GM18867 (cell line): ENCODE data around the gene ARHGAP8.

Experiments
- ATAC-seq: cut with Tn5 transposase; IDR thresholded peaks from one replicate; pipeline ENCODE4 v1.9.1; 2021; ENCODE audit warnings: mild to moderate bottlenecking, moderate library complexity; ENCODE audit not compliant: unreplicated experiment

The ARHGAP8 gene

GRCh38 chr22:44724859-44725258 lies 27.5 kb upstream of the ARHGAP8 start:
- ATAC-seq, result no peak

- no peak for ATAC-seq
Measured at GRCh38 chr22:44726439-44726838, 25.9 kb upstream of the ARHGAP8 start.

GRCh38 chr22:44727148-44727547 lies 25.2 kb upstream of the ARHGAP8 start:
- no peak for ATAC-seq

GRCh38 chr22:44727709-44728108 lies 24.7 kb upstream of the ARHGAP8 start:
- ATAC-seq, result no peak

GRCh38 chr22:44728761-44729324 lies 23.5 kb upstream of the ARHGAP8 start:
- no peak for ATAC-seq

GRCh38 chr22:44729391-44730021 lies 22.9 kb upstream of the ARHGAP8 start:
- ATAC-seq, result no peak

GRCh38 chr22:44730022-44730393 lies 22.4 kb upstream of the ARHGAP8 start:
- no peak for ATAC-seq

- no peak for ATAC-seq
Measured at GRCh38 chr22:44730490-44731356, 21.7 kb upstream of the ARHGAP8 start.

- ATAC-seq, result no peak
Measured at GRCh38 chr22:44731357-44731970, 20.9 kb upstream of the ARHGAP8 start.

- ATAC-seq, result no peak
Measured at GRCh38 chr22:44732017-44732561, 20.3 kb upstream of the ARHGAP8 start.

- ATAC-seq, result no peak
Measured at GRCh38 chr22:44732661-44733060, 19.7 kb upstream of the ARHGAP8 start.

- no peak for ATAC-seq
Measured at GRCh38 chr22:44733426-44734106, 18.8 kb upstream of the ARHGAP8 start.

- ATAC-seq, result no peak
Measured at GRCh38 chr22:44734278-44734677, 18.1 kb upstream of the ARHGAP8 start.

- no peak for ATAC-seq
Measured at GRCh38 chr22:44734801-44735517, 17.4 kb upstream of the ARHGAP8 start.

GRCh38 chr22:44735518-44736428 lies 16.6 kb upstream of the ARHGAP8 start:
- ATAC-seq, result no peak

- ATAC-seq, result no peak
Measured at GRCh38 chr22:44736581-44737405, 15.6 kb upstream of the ARHGAP8 start.

GRCh38 chr22:44737406-44738346 lies 14.7 kb upstream of the ARHGAP8 start:
- ATAC-seq, result no peak
